LNCaP clone FGC (cell line): ENCODE results near the gene BCO2.

ENCODE experiments used
- DNase-seq: peaks from one replicate; pipeline ENCODE4 v3.0.0-alpha.2; 2011; ENCODE audit warnings: low read depth
- H3K4me3 ChIP-seq: 2 replicates; pipeline ENCODE4 v1.5.1; 2011; ENCODE audit warnings: mild to moderate bottlenecking, low read depth, low read length, control low read depth
- TF ChIP-seq, protein P1 (sequence below): IDR thresholded peaks from 2 replicates; pipeline ENCODE4 v1.5.1; 2012; ENCODE audit warnings: mild to moderate bottlenecking; ENCODE audit not compliant: control insufficient read depth, insufficient read depth; ENCODE audit errors: extremely low read depth

The BCO2 gene

GRCh38 chr11:112265659-112266409 is 90.5 kb downstream of the BCO2 start:
- TF ChIP-seq, protein P1, sequence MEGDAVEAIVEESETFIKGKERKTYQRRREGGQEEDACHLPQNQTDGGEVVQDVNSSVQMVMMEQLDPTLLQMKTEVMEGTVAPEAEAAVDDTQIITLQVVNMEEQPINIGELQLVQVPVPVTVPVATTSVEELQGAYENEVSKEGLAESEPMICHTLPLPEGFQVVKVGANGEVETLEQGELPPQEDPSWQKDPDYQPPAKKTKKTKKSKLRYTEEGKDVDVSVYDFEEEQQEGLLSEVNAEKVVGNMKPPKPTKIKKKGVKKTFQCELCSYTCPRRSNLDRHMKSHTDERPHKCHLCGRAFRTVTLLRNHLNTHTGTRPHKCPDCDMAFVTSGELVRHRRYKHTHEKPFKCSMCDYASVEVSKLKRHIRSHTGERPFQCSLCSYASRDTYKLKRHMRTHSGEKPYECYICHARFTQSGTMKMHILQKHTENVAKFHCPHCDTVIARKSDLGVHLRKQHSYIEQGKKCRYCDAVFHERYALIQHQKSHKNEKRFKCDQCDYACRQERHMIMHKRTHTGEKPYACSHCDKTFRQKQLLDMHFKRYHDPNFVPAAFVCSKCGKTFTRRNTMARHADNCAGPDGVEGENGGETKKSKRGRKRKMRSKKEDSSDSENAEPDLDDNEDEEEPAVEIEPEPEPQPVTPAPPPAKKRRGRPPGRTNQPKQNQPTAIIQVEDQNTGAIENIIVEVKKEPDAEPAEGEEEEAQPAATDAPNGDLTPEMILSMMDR, result no peak
- no peak overlapping the region for H3K4me3 ChIP-seq
- DNase-seq, result no peak

GRCh38 chr11:112266410-112266778 is 91.1 kb downstream of the BCO2 start:
- TF ChIP-seq, protein P1, result no peak
- no peak overlapping the region for H3K4me3 ChIP-seq
- no peak for DNase-seq

DNA sequence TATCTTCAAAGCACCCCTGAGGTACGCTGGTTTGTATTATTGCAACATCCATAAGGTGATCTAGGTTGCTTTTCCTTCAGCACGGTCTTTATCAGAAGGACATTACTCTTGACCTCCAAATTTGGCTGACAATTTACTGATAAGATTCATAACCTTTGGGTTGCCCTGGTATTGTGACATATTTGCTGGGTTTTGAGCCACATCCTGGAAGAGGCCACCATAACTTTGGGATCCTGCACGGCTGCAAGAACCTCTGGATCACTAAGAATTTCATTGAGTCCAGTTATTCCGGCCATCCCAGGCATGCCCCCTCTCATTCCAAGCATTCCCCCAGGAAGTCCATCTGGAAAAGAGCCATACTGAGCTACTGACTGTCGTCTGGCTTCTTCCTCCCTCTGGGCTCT is 91.9 kb downstream of the BCO2 start:
- TF ChIP-seq, protein P1, result no peak
- no peak for DNase-seq

DNA sequence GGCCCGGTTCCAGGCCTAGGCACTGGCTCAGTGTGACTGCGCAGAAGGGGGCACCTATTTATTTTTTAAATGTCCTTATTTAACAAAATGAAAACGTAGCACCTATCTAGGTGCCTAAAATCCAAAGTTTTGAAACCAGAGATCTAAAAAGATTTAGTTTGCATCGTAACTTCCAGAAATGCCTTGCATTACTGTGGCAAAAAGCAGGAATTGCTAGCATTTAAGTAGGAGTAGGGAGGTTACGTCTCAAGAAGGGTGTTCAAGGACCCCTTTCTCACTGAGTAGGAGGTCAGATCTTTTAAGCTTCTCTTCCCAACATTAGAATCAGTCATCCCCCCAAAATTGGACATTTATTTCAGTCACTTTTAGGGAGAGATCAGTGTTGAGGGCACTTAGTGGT is 93.1 kb downstream of the BCO2 start:
- TF ChIP-seq, protein P1, result no peak
- DNase-seq, result no peak
- H3K4me3 ChIP-seq, result no peak overlapping the region

More for the DNA sequence above, 91.9 kb downstream of the BCO2 start:
- H3K4me3 ChIP-seq, result no peak overlapping the region
